Neuron (in vitro differentiated cells): Measurements from ENCODE around the gene DENND1B.
"Not testable (repeated sequence)": the region's sequence is repeated elsewhere in the genome, so short reads cannot be mapped to it uniquely, and the experiment has no call there.

Experiments
- H2AFZ ChIP-seq: one replicate; pipeline ENCODE4 v1.6.1; 2013; ENCODE audit warnings: low read depth, mild to moderate bottlenecking, inconsistent platforms, low read length, moderate library complexity
- H3K27me3 ChIP-seq: one replicate; pipeline ENCODE4 v1.6.1; 2013; ENCODE audit warnings: low read length; ENCODE audit not compliant: insufficient read depth
- H3K36me3 ChIP-seq: one replicate; pipeline ENCODE4 v1.6.1; 2013; ENCODE audit warnings: low read length; ENCODE audit not compliant: insufficient read depth
- H3K4me1 ChIP-seq: one replicate; pipeline ENCODE4 v1.6.1; 2013; ENCODE audit warnings: low read length; ENCODE audit not compliant: insufficient read depth
- H3K4me3 ChIP-seq: 2 replicates; pipeline ENCODE4 v1.5.1; 2013; ENCODE audit warnings: mild to moderate bottlenecking, low read length, moderate library complexity
- H3K9me3 ChIP-seq: one replicate; pipeline ENCODE4 v1.6.1; 2013; ENCODE audit warnings: low read length

The DENND1B gene

DNA sequence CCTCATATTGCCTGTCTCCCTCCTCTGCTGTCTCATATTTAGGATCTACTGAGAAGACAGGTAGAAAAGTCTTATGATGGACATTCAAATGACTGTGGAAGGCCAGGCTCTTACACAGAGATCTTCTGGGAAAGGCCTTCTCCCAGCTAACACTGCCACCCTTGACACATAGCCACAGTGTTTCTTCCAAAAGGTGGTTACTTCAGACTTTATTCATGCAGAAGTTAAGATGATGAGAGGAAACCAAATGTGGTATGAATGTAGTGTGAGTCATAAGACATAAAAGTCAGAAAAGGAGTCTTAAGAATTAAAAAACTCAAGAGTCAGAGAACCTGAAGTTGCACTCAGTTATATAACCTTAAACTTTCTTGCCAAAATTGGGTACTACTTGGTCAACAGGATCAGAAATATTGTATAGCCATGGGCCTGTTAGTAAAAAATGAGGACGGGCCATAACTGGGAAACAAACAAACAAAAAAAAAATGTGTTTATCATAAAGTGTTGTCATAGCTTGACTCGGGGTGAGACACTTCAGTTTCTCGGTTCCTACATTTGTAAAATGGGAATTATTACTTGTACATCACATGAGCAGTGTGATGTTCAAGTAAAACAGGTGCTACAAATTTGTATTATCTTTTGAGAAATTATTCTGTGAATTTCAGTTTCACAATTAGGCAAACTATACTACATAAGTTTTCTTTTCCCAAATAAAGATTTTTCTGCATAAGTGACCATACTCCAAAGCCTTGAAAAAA is 1.2 kb upstream of the DENND1B start:
- H3K36me3 ChIP-seq = no peaks in the 10 kb centered on the region
- H3K9me3 ChIP-seq = no peaks in the 10 kb centered on the region
- H3K4me3 ChIP-seq = no peak overlapping the region
- peaks cover 13% of the 10 kb centered on the region for H3K27me3 ChIP-seq
- H2AFZ ChIP-seq = no peak overlapping the region
- H3K4me1 ChIP-seq = peaks cover 8% of the 10 kb centered on the region

DNA sequence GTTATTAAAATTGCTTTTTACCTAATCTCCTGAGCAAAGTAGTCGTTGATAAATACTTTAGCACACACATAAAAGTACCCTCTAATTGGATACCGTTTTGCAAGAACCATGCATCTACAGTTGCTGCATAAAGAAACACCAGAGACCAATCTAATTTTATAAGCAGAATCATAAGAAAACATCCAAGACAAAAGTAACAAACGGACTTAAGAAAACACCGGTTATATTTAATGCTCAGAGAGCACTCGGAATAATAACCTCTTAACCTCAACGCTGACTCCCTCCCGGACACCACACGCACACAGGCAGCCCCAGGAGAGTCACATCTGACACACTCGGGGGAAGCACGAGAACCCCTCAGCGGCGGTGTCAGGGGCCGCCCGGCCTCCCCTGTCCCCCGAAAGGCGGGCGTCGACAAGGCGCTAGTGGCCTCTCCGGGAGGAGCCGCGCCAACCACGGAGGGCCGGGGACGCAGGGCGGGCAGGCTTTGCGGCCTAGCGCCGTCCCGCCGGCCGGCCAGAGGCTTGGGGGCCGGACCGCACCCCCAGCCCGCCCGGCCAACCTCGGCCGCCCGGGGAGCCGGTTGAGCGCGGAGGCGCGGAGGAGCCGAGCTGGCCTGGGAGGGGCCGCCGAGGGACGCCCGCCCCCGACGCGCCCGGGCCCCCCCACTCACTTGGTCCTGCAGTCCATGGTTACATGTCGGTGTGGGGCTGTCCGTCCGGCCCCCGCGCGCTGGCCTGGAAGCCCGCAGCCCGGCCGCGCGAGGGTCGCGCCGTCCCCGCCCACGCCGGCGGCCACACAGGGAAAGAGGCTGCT is 606 bp downstream of the DENND1B start:
- H3K4me1 ChIP-seq = peaks cover 8% of the 10 kb centered on the region
- peaks cover 13% of the 10 kb centered on the region for H3K27me3 ChIP-seq
- H2AFZ ChIP-seq = peak overlapping the region; percentile 98

DNA sequence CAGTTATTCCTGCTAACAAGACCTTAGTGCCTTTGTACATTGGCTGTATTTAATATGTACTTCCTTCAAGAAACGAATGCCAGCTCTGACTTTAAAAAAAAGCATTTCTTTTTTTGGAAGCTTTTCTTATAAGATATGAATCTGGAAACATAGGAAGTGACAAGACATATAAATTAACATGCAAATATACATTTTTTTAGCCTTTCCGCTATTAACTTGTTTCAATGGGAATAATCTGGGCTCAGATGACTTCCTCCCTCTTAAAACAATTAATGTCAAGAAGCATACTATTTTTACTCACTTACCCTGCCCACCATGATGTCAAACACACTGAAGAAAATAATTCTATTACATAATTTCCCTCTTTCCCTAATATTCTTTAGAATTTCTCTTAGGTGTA is 1.4 kb downstream of the DENND1B start:
- peak overlapping the region; percentile 55 for H3K4me3 ChIP-seq

More for the DNA sequence above, 606 bp downstream of the DENND1B start:
- no peaks in the 10 kb centered on the region for H3K36me3 ChIP-seq
- peak overlapping the region; percentile 55 for H3K4me3 ChIP-seq
- H3K9me3 ChIP-seq = no peaks in the 10 kb centered on the region

DNA sequence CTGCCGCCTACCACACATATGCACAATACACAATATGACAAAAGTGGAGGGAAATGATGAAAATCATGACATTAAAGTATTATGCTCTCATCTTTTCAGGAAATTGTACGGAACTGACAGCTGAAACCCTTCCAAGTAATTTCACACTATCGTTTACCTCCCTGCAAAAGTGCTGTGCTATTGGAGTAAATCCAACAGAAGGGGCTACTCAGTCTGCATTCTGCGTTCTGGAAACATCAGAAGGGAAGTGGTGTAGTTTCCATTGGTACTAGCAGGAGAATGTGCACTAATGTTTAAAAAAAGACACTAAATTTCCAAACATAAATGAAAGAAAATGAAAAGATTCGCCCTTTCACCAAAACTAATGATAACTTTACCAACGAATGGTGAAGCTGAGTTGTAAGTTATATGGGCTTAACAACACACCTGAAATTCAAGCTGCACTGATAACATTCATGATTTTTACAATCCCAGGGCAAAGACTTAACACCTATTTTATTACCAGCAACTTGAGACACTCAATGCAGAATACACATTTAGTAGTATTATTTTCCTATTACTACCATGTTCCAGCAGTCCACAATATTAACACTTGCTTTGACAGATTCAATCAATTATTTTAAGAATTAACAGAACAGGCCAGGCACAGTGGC is 3.2 kb downstream of the DENND1B start:
- no peak overlapping the region for H2AFZ ChIP-seq
- H3K36me3 ChIP-seq = no peaks in the 10 kb centered on the region
- H3K4me3 ChIP-seq = no peak overlapping the region
- peaks cover 13% of the 10 kb centered on the region for H3K27me3 ChIP-seq
- no peaks in the 10 kb centered on the region for H3K9me3 ChIP-seq
- H3K4me1 ChIP-seq = peaks cover 8% of the 10 kb centered on the region

More for the DNA sequence above, 1.4 kb downstream of the DENND1B start:
- Histone ChIP-seq H3K9me3 (no peaks in the 10 kb centered on the region), H3K4me1 (peaks cover 8% of the 10 kb centered on the region), H3K27me3 (peaks cover 13% of the 10 kb centered on the region), H3K36me3 (no peaks in the 10 kb centered on the region), H2AFZ (peak overlapping the region; percentile 98)

DNA sequence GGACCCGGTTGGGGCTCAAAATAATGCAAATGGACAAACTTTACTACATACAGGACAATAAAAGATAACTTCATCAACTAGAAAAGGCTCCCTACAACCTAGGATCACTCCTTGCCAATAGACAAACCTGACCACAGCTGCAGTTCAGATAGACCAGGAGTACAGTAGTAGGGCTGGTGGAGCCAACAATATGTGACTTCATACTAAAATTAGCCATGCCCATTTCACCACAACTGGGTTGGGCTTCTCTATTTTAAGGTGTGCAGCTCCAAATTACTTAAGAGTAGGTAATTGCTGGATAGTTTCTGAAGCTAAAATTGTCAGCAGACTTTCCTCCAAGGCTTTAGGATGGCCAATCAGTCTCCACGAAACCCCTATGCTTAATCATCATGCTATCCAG is 3.9 kb downstream of the DENND1B start:
- peaks cover 12% of the 10 kb centered on the region for H3K27me3 ChIP-seq
- H2AFZ ChIP-seq = no peak overlapping the region
- H3K36me3 ChIP-seq = no peaks in the 10 kb centered on the region
- H3K4me3 ChIP-seq = no peak overlapping the region
- H3K9me3 ChIP-seq = no peaks in the 10 kb centered on the region
- peaks cover 8% of the 10 kb centered on the region for H3K4me1 ChIP-seq

DNA sequence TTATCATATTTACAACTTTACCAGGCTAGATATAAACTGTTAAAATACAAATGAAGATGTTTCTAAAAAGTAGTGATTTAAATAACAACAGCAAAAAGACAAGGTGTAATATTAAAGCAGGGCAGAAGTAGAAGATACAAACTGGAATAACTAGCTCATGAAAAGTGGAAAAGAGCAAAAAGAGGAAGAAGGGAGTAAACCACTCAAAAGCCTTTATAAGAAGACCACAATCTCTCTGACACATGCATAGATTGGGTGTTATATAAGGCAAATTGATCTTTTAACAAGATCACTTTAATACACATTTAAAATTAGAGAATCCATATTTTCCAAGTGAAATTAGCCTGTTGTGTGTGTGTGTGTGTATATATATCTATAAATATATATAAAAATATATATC is 5.0 kb downstream of the DENND1B start:
- Histone ChIP-seq H2AFZ (no peak overlapping the region), H3K4me1 (peaks cover 4% of the 10 kb centered on the region), H3K4me3 (no peak overlapping the region)

DNA sequence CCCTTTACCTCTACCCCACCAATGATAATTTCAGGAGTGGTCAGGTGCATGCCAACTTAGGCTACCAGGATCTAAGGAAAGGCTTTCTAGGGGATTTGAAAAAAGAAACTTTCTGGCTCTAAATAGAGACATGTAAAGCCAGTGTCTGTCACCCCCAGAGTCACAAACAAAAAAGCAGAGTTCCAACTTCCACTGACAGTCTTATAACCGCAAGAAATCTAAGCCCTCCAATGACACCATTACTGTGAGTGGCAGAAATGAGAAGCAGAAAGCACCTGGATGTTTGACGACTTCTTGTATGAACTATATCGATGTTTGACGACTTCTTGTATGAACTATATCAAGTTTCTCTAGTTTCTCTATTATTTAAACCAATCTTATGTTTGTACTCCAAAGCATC is 6.0 kb downstream of the DENND1B start:
- no peaks in the 10 kb centered on the region for H3K27me3 ChIP-seq
- no peaks in the 10 kb centered on the region for H3K9me3 ChIP-seq
- H3K4me1 ChIP-seq = peaks cover 3% of the 10 kb centered on the region
- no peak overlapping the region for H2AFZ ChIP-seq
- no peaks in the 10 kb centered on the region for H3K36me3 ChIP-seq
- H3K4me3 ChIP-seq = no peak overlapping the region

More for the DNA sequence above, 5.0 kb downstream of the DENND1B start:
- no peaks in the 10 kb centered on the region for H3K9me3 ChIP-seq
- peaks cover under 1% of the 10 kb centered on the region for H3K27me3 ChIP-seq
- H3K36me3 ChIP-seq = no peaks in the 10 kb centered on the region

DNA sequence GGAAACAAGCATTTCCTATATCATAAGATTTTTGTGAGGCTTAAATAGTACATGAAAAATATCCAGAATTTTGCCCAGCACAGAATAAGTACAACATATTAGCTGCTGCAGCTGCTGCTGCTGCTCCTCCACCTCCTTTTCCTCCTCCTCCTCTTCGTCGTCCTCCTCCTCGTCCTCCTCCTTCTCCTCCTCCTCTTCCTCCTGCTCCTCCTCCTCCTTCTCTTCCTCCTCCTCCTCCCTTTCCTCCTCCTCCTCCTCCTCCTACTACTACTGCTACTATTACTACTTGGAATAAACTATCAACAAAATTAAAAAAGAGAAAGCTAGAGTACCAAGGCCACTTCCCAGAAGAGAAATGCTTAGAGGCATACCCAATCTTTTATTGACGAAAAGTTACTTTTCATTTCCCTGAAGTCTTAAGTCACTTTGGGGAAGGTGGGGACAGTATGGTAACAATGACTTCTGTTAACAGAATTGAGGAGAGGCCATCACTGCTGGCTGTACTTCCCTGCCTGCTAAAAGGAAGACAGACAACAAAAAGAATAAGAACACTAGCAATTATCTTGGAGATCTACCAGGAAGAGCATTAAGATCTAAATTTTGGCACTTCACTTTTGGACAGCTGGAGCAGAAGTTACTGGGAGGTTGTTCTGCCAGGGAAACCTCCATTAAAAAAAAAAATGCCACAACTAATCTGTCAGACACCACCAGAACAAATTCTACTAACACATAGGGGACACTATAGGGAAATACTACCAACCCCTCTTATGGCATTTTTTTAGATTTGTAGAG is 7.1 kb downstream of the DENND1B start:
- no peak overlapping the region for H2AFZ ChIP-seq
- H3K4me3 ChIP-seq = no peak overlapping the region
- H3K4me1 ChIP-seq = no peaks in the 10 kb centered on the region
- H3K9me3 ChIP-seq = no peaks in the 10 kb centered on the region
- no peaks in the 10 kb centered on the region for H3K27me3 ChIP-seq
- H3K36me3 ChIP-seq = no peaks in the 10 kb centered on the region

DNA sequence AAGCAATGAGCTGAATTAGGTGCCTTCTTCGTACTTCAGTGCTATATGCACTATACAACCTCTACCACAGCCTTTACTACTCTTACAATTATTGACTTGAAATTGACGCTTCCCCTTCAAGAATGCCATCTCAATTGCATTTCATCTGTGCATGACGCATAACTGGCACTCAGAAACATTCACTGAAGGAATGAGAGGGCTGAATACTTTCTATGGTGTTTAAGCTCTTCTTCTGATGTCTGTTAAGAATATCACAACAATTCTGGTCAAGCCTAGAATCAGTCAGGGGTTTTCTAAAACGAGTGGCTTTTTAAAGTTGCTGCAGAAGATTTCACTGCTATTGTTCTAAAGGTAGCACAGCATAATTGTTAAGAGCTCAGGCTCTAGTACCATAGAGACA is 11.5 kb downstream of the DENND1B start:
- no peak overlapping the region for H2AFZ ChIP-seq
- H3K9me3 ChIP-seq = no peaks in the 10 kb centered on the region
- no peaks in the 10 kb centered on the region for H3K4me1 ChIP-seq
- no peaks in the 10 kb centered on the region for H3K27me3 ChIP-seq
- H3K36me3 ChIP-seq = no peaks in the 10 kb centered on the region
- no peak overlapping the region for H3K4me3 ChIP-seq

DNA sequence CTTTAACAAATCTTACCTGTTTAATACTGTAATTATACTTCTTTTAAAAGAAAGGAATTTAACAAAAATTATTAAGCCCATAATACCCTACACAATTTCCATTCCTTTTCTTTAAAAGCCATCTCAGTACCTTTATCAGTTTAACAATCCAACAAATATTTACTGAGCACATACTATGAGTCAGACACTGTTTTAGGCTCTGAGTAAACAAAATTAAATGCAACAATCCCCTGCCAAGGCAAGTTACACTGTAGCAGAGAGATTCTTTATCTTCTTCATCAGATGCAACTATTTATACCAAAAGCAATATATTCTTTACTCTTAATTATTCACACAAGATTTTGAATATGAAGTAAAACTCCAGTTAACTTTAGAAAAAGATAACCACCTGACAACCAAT is 12.0 kb downstream of the DENND1B start:
- Histone ChIP-seq H3K36me3 (no peaks in the 10 kb centered on the region), H2AFZ (no peak overlapping the region), H3K4me3 (no peak overlapping the region), H3K27me3 (no peaks in the 10 kb centered on the region), H3K4me1 (no peaks in the 10 kb centered on the region), H3K9me3 (no peaks in the 10 kb centered on the region)

DNA sequence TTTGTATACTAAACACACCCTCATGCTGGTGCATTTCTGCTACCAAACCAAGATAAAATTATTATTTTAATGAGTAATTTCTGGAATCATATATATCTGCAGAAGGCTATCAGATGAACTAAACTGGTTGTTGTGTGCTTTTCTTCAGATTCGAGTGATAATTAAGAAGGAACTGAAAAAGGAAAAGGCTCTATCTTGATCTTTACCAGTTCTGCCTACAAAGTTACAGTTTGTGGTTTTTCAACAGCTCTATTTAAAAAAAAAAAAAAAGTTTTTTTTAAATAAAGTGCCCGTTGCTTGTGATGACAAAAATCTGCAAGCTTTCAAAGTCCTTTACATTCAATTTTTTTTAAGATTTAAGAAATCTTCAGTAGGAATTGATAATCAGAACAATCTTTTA is 13.6 kb downstream of the DENND1B start:
- Histone ChIP-seq H2AFZ (no peak overlapping the region), H3K36me3 (no peaks in the 10 kb centered on the region), H3K27me3 (no peaks in the 10 kb centered on the region), H3K4me1 (no peaks in the 10 kb centered on the region), H3K9me3 (no peaks in the 10 kb centered on the region), H3K4me3 (no peak overlapping the region)

DNA sequence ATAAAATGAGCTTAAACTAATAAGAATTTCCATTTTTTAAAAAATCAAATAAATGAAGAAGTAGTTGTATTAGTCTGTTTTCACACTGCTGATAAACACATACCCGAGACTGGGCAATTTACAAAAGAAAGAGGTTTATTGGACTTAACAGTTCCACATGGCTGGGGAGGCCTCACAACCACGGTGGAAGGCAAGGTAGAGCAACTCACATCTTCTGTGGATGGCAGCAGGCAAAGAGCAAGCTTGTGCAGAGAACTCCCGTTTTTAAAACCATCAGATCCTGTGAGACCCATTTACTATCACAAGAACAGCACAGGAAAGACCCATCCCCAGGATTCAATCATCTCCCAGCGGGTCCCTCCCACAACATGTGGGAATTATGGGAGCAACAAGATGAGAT is 19.7 kb downstream of the DENND1B start:
- H3K36me3 ChIP-seq, H3K9me3 ChIP-seq, H3K4me1 ChIP-seq, H2AFZ ChIP-seq, H3K4me3 ChIP-seq, H3K27me3 ChIP-seq: not testable (repeated sequence)
